HepG2 (cell line): Measurements from ENCODE around the gene SAE1. TPM values are rescaled to one million over a fixed set of nuclear protein-coding genes. Genes with fewer than 3 reads are reported as not detected.

Experiments used
- ATAC-seq: fragments of 200-7000 bp; cut with Tn5 transposase; 3 replicates; pipeline ENCODE4 v1.9.1; 2020; ENCODE audit warnings: mild to moderate bottlenecking, moderate library complexity
- BruUV-seq: library from RNA; stranded (reverse); fragments of 400-500 nt; replicated peaks from 2 replicates; lab custom pipeline; 2021; lab: Mats Ljungman, UMichigan
- CTCF ChIA-PET: fragments of 300-600 bp; formaldehyde crosslinking; extraction: SDS; loops from one replicate; lab custom pipeline; 2021; ENCODE audit warnings: low total read pairs, inconsistent platforms, low intra/inter-chr PET ratio; lab: Yijun Ruan, JAX
- POLR2A ChIA-PET: fragments of 350-600 bp; sonication (Branson Sonifier 250); formaldehyde crosslinking; loops from one replicate; lab custom pipeline; 2020; ENCODE audit warnings: antibody characterized with exemption, inconsistent platforms; lab: Yijun Ruan, JAX
- DNase-seq: peaks from one replicate; pipeline ENCODE4 v3.0.0-alpha.2; 2015; ENCODE audit warnings: low spot score
- FAIRE-seq: peaks from 3 replicates; lab custom pipeline; 2011; peaks lifted over from hg19 to GRCh38; lab: Jason Lieb, UNC
- H2AFZ ChIP-seq: one replicate; pipeline ENCODE4 v1.6.1; 2011; ENCODE audit warnings: low read length, inconsistent platforms
- H3K27ac ChIP-seq: fragments of 300-600 bp; 3 replicates; pipeline ENCODE4 v1.8.0; 2011; ENCODE audit warnings: mixed run types, mild to moderate bottlenecking, mixed read lengths, low read length, inconsistent platforms; ENCODE audit not compliant: insufficient read depth; ENCODE audit errors: extremely low read length
- H3K27me3 ChIP-seq, 2 experiments: fragments of 200-600 bp in 1 of 2; 2 replicates in 1 of 2; 3 replicates in 1 of 2; pipeline versions ENCODE4 v1.6.0 to v1.8.0; 2011; ENCODE audit warnings: low read length in 2 of 2, mild to moderate bottlenecking in 2 of 2, moderate library complexity in 2 of 2, inconsistent platforms in 1 of 2; ENCODE audit not compliant: insufficient read depth in 2 of 2, control insufficient read depth in 1 of 2
- H3K36me3 ChIP-seq, 2 experiments: fragments of 200-600 bp in 1 of 2; replicated peaks in 1 of 2; 2 replicates in 1 of 2; 3 replicates in 1 of 2; pipeline versions ENCODE4 v1.5.1 to v1.8.0; 2011; ENCODE audit warnings: low read length in 2 of 2, inconsistent platforms in 1 of 2; ENCODE audit not compliant: insufficient read depth in 2 of 2, control insufficient read depth in 1 of 2
- H3K4me1 ChIP-seq: 2 replicates; pipeline ENCODE4 v1.5.1; 2012; ENCODE audit warnings: low read length, inconsistent platforms; ENCODE audit not compliant: insufficient read depth
- H3K4me2 ChIP-seq: 2 replicates; pipeline ENCODE4 v1.6.0; 2011; ENCODE audit warnings: low read depth, low read length, inconsistent platforms
- H3K4me3 ChIP-seq, 3 experiments: fragments of 200-600 bp in 1 of 3; sonication (generic), shearing (Covaris generic) in 1 of 3; replicated peaks in 1 of 3; 2 replicates each; pipeline ENCODE4 v1.5.1; 2011 to 2016; ENCODE audit warnings: low read length in 3 of 3, inconsistent platforms in 2 of 3, low read depth in 2 of 3, mild to moderate bottlenecking in 2 of 3, control low read depth in 1 of 3, mixed read lengths in 1 of 3; ENCODE audit not compliant: insufficient read depth in 1 of 3
- H3K79me2 ChIP-seq: one replicate; pipeline ENCODE4 v1.6.1; 2011; ENCODE audit warnings: low read length, inconsistent platforms; ENCODE audit not compliant: insufficient read depth
- H3K9ac ChIP-seq: 2 replicates; pipeline ENCODE4 v1.6.0; 2011; ENCODE audit warnings: mild to moderate bottlenecking, low read depth, low read length, inconsistent platforms; ENCODE audit not compliant: insufficient read depth
- H3K9me3 ChIP-seq: 2 replicates; pipeline ENCODE4 v1.5.1; 2012; ENCODE audit warnings: mild to moderate bottlenecking, low read length
- H4K20me1 ChIP-seq: 2 replicates; pipeline ENCODE4 v1.6.0; 2011; ENCODE audit warnings: inconsistent platforms, mild to moderate bottlenecking, low read length, moderate library complexity; ENCODE audit not compliant: insufficient read depth
- ATF6 ChIP-seq: sonication (generic); formaldehyde crosslinking; conservative IDR thresholded peaks from 2 replicates; pipeline ENCODE4 v1.4.0; 2020; ENCODE audit warnings: missing genetic modification reagents
- CC2D1A ChIP-seq: sonication (generic); formaldehyde crosslinking; IDR thresholded peaks from 2 replicates; pipeline ENCODE4 v1.8.1; 2023; ENCODE audit warnings: mild to moderate bottlenecking, missing genetic modification reagents
- IKZF4 ChIP-seq: sonication (generic); formaldehyde crosslinking; IDR thresholded peaks from 2 replicates; pipeline ENCODE4 v1.5.1; 2020; ENCODE audit warnings: borderline replicate concordance, mild to moderate bottlenecking, low read depth, missing genetic modification reagents; ENCODE audit errors: not compliant biosample characterization
- NFE2L1 ChIP-seq: sonication (generic); formaldehyde crosslinking; IDR thresholded peaks from 2 replicates; pipeline ENCODE4 v1.4.0; 2020; ENCODE audit warnings: missing genetic modification reagents, mild to moderate bottlenecking, borderline replicate concordance
- NFYB ChIP-seq: sonication (generic); formaldehyde crosslinking; IDR thresholded peaks from 2 replicates; pipeline ENCODE4 v1.4.0; 2020; ENCODE audit warnings: missing genetic modification reagents
- POLR2A ChIP-seq, 2 experiments: IDR thresholded peaks; 2 replicates each; pipeline ENCODE4 v1.6.1; 2011; ENCODE audit warnings: low read depth in 2 of 2, low read length in 2 of 2, mild to moderate bottlenecking in 1 of 2, moderate library complexity in 1 of 2; ENCODE audit not compliant: insufficient read depth in 1 of 2
- POLR2G ChIP-seq: fragments of 200-400 bp; formaldehyde crosslinking; IDR thresholded peaks from 2 replicates; pipeline ENCODE4 v1.6.1; 2018; ENCODE audit warnings: mild to moderate bottlenecking, low read depth, low read length, moderate library complexity
- RCOR2 ChIP-seq: IDR thresholded peaks from 2 replicates; pipeline ENCODE4 v1.6.1; 2016; ENCODE audit warnings: missing biosample characterization, missing genetic modification reagents
- ZBTB2 ChIP-seq: sonication (generic); formaldehyde crosslinking; IDR thresholded peaks from 2 replicates; pipeline ENCODE4 v1.8.0; 2022; ENCODE audit warnings: low read depth, missing genetic modification reagents
- ZFP41 ChIP-seq: sonication (generic); formaldehyde crosslinking; IDR thresholded peaks from 2 replicates; pipeline ENCODE4 v1.4.0; 2020; ENCODE audit warnings: mild to moderate bottlenecking, missing genetic modification reagents, borderline replicate concordance
- ZNF24 ChIP-seq: fragments of 450-650 bp; IDR thresholded peaks from 2 replicates; pipeline ENCODE4 v1.6.1; 2017; ENCODE audit warnings: antibody characterized with exemption, mild to moderate bottlenecking
- ZNF275 ChIP-seq: sonication (generic); formaldehyde crosslinking; IDR thresholded peaks from 2 replicates; pipeline ENCODE4 v1.8.0; 2022; ENCODE audit warnings: missing genetic modification reagents, mild to moderate bottlenecking, inconsistent platforms, borderline replicate concordance
- ZNF282 ChIP-seq: fragments of 450-650 bp; IDR thresholded peaks from 2 replicates; pipeline ENCODE4 v1.6.1; 2018; ENCODE audit not compliant: partially characterized antibody
- ZNF414 ChIP-seq: sonication (generic); formaldehyde crosslinking; IDR thresholded peaks from 2 replicates; pipeline ENCODE4 v1.5.0; 2020; ENCODE audit warnings: missing genetic modification reagents
- ZNF607 ChIP-seq: sonication (generic); formaldehyde crosslinking; IDR thresholded peaks from 2 replicates; pipeline ENCODE4 v1.5.1; 2020; ENCODE audit warnings: missing genetic modification reagents, mild to moderate bottlenecking, borderline replicate concordance
- ZSCAN12 ChIP-seq: sonication (generic); formaldehyde crosslinking; IDR thresholded peaks from 2 replicates; pipeline ENCODE4 v1.9.0; 2021; ENCODE audit warnings: mild to moderate bottlenecking, missing genetic modification reagents
- WGBS: methylation state at CpG from one replicate; pipeline ENCODE4 v1.1.6; 2017; ENCODE audit warnings: low lambda C conversion rate; 5-methylcytosine and 5-hydroxymethylcytosine counted together
- in situ Hi-C: cut with HindIII; loops from 2 replicates; pipeline ENCODE4 v1.10.0; 2017; ENCODE audit warnings: low pct_unique_long_range_greater_than_20kb; ENCODE audit not compliant: extremely low pct_ligation_motif_present
- intact Hi-C: fragments of 100-400 bp; cut with micrococcal nuclease; formaldehyde crosslinking; loops from one replicate; pipeline ENCODE4 v1.10.0; 2022; ENCODE audit not compliant: unreplicated experiment
- polyA plus RNA-seq, 8 experiments: library from polyadenylated mRNA; depleted of rRNA in 3 of 8; stranded (reverse) in 7 of 8; unstranded in 1 of 8; fragments of >200 nt; fragmentation: Illumina TruSeq in 4 of 8; extraction: Trizol in 4 of 8; gene quantifications; 2 replicates each; pipeline versions ENCODE4 v1.2.1 to v1.2.3, GENCODE V29; 2011 to 2016; ENCODE audit warnings: low read depth in 4 of 8, missing spikeins in 1 of 8, mixed read lengths in 1 of 8; ENCODE audit not compliant: insufficient read depth in 1 of 8
- total RNA-seq, 5 experiments: library from RNA; depleted of rRNA; stranded (reverse); fragments of >200 nt; fragmentation: Illumina TruSeq; extraction: Trizol; gene quantifications; 2 replicates each; pipeline ENCODE4 v1.2.3, GENCODE V29; 2016; ENCODE audit warnings: low read depth in 1 of 5

SAE1 gene
- total and polyA plus RNA-seq, 2 of the 13 experiments (the other 11 are each of a cell fraction or from before 2014, with no cell fraction given): 87.6 to 197 TPM

GRCh38 chr19:47230921-47231214 is 100.2 kb downstream of the SAE1 start, which contains the start of gene BBC3 (continued):
- no peak for TF ChIP-seq ZFP41 (CRISPR knock-in tag)
- peak; percentile 25 for TF ChIP-seq IKZF4 (CRISPR knock-in tag)

GRCh38 chr19:47231215-47232054 is 100.8 kb downstream of the SAE1 start:
- DNase-seq (peak; percentile 88), ATAC-seq (peak; percentile 35), FAIRE-seq (peak; percentile 90)
- peaks cover 21% of the 10 kb centered on the region for H3K79me2 ChIP-seq
- no peaks in the 10 kb centered on the region for H3K9me3 ChIP-seq
- in situ Hi-C loops: no loop called here
- peak overlapping the region; percentile 88 for H3K9ac ChIP-seq
- H3K27me3 ChIP-seq: peaks cover 0 to 4% of the 10 kb centered on the region in 2 experiments; a peak in 1 of 5 replicates
- H3K27ac ChIP-seq: peak overlapping the region; percentile 94
- WGBS: 18% methylated on average over 4 of the region's 51 CpGs
- peaks cover 34% of the 10 kb centered on the region for H3K4me1 ChIP-seq
- no peaks in the 10 kb centered on the region for H3K36me3 ChIP-seq
- TSS peak; percentile 62 for BruUV-seq
- H4K20me1 ChIP-seq: peaks cover 20% of the 10 kb centered on the region
- intact Hi-C loops: no loop called here
- POLR2A ChIA-PET: interaction anchor here (0.9 to 2.2 kb wide), 3 partner anchors 13 to 41 kb away, joined by 3 to 10 read pairs (median 5); partner anchors contain the start of gene CCDC9
- H2AFZ ChIP-seq: no peak overlapping the region
- H3K4me2 ChIP-seq: peak overlapping the region; percentile 82
- CTCF ChIA-PET: interaction anchor here (2.5 kb wide), 1 partner anchor 13 kb away, joined by 13 read pairs; no protein-coding TSS in a partner anchor
- peak overlapping the region; percentile 54 to 100 (median 55); a peak in 5 of 6 replicates for H3K4me3 ChIP-seq
- TF ChIP-seq ZSCAN12 (CRISPR knock-in tag): no peak
- TF ChIP-seq RCOR2: no peak; the same call in 1 of the 2 replicates
- TF ChIP-seq ZNF275 (CRISPR knock-in tag): peak; percentile 84
- no peak for TF ChIP-seq ZNF282
- TF ChIP-seq POLR2A (IDR thresholded peaks at IDR 0.05; ENCODE audit: insufficient read depth in 1 of 2, low read depth in 2 of 2, low read length in 2 of 2): peak; percentile 86
- TF ChIP-seq NFE2L1 (CRISPR knock-in tag): no peak
- no peak for TF ChIP-seq ZNF24
- peak; percentile 90 for TF ChIP-seq ZNF607 (CRISPR knock-in tag)
- TF ChIP-seq POLR2G: peak; percentile 81
- no peak for TF ChIP-seq CC2D1A
- no peak for TF ChIP-seq NFYB (CRISPR knock-in tag)
- peak; percentile 83; the same call in 1 of the 2 replicates for TF ChIP-seq ZNF414 (CRISPR knock-in tag)
- no peak for TF ChIP-seq ATF6 (CRISPR knock-in tag)
- peak; percentile 74; the same call in 1 of the 2 replicates for TF ChIP-seq ZBTB2
